HFF-Myc (cell line): ENCODE results near the gene ARID3A.

Source experiments
- DNase-seq: peaks from one replicate; pipeline ENCODE4 v3.0.0-alpha.2; 2011; ENCODE audit warnings: low read depth; ENCODE audit errors: extremely low read depth
- H3K4me3 ChIP-seq: replicated peaks from 2 replicates; pipeline ENCODE4 v1.5.1; 2011; ENCODE audit warnings: low read depth, mild to moderate bottlenecking, control low read depth, low read length
- CTCF ChIP-seq: IDR thresholded peaks from 2 replicates; pipeline ENCODE4 v1.5.1; 2012; ENCODE audit warnings: mild to moderate bottlenecking, low read depth, low read length, control low read depth; ENCODE audit errors: missing control alignments

The ARID3A gene

GRCh38 chr19:960601-960938, 34.7 kb downstream of the ARID3A start:
- H3K4me3 ChIP-seq, result no peak overlapping the region
- DNase-seq, result no peak
- TF ChIP-seq CTCF, result no peak

DNA sequence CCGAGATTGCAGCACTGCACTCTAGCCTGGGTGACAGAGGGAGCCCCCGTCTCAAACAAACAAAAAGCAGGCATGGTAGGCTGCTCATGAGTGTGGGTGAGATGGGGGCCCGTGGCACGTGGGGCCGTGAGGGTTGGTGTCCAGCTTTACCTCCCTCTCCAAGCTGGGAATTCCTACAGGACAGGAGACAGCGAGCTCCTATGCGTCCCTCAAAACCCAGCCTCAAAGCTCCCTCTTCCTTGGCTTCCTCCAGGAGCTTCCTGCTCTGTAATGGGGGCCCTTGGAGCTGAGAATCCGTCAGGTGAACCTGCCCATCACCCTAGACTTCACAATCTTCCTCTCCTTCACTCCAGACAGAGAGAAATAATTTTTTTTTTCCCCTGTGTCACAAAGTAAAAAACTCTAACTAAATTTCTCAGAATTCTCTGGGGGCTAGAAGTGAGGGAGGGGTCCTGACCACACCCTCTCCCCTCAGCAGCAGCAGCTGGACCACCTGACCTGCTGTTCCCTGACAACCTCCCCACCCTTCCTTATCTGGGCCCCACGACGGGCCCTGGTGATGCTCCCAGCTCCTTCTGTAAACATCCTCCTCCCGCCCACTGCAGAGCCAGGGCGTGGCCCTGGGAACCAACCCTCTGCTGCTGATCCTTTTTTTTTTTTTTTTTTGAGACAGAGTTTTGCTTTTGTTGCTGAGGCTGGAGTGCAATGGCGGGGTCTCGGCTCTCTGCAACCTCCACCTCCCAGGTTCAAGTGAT, 36.2 kb downstream of the ARID3A start:
- no peak for TF ChIP-seq CTCF
- no peak for DNase-seq

GRCh38 chr19:962683-963400, 37.0 kb downstream of the ARID3A start:
- DNase-seq, result no peak
- TF ChIP-seq CTCF, result no peak

More for the DNA sequence above, 36.2 kb downstream of the ARID3A start:
- H3K4me3 ChIP-seq, result no peak overlapping the region

GRCh38 chr19:963486-963951, 37.7 kb downstream of the ARID3A start:
- TF ChIP-seq CTCF, result no peak

More at GRCh38 chr19:962683-963400, 37.0 kb downstream of the ARID3A start:
- no peak overlapping the region for H3K4me3 ChIP-seq

GRCh38 chr19:964116-964520, 38.3 kb downstream of the ARID3A start:
- no peak for TF ChIP-seq CTCF
- no peak for DNase-seq

More at GRCh38 chr19:963486-963951, 37.7 kb downstream of the ARID3A start:
- no peak for DNase-seq
- no peak overlapping the region for H3K4me3 ChIP-seq

GRCh38 chr19:964761-965694, 39.2 kb downstream of the ARID3A start:
- DNase-seq, result no peak
- no peak for TF ChIP-seq CTCF
- no peak overlapping the region for H3K4me3 ChIP-seq

More at GRCh38 chr19:964116-964520, 38.3 kb downstream of the ARID3A start:
- H3K4me3 ChIP-seq, result no peak overlapping the region
